Neutrophil (primary cell): ENCODE results near the gene RFTN1.

Source experiments
- H3K27ac ChIP-seq: fragments of 200-600 bp; sonication (generic); 2 replicates; pipeline ENCODE4 v1.5.1; 2016; ENCODE audit warnings: mild to moderate bottlenecking, moderate library complexity
- H3K27me3 ChIP-seq: fragments of 200-600 bp; sonication (generic); 2 replicates; pipeline ENCODE4 v1.6.0; 2016; ENCODE audit warnings: mild to moderate bottlenecking
- H3K36me3 ChIP-seq: fragments of 200-600 bp; sonication (generic); 2 replicates; pipeline ENCODE4 v1.5.1; 2017
- H3K4me1 ChIP-seq, 2 experiments: fragments of 200-600 bp in 1 of 2; sonication (generic) in 1 of 2; 1 replicate in 1 of 2; 2 replicates in 1 of 2; pipeline versions ENCODE4 v1.5.1 to v1.6.1; 2013 to 2016; ENCODE audit warnings: low read depth in 1 of 2, low read length in 1 of 2, mild to moderate bottlenecking in 1 of 2, moderate library complexity in 1 of 2; ENCODE audit not compliant: control insufficient read depth in 1 of 2, insufficient read depth in 1 of 2
- H3K4me3 ChIP-seq, 2 experiments: fragments of 200-600 bp in 1 of 2; sonication (generic) in 1 of 2; 1 replicate in 1 of 2; 2 replicates in 1 of 2; pipeline ENCODE4 v1.5.1; 2013 to 2016; ENCODE audit warnings: low read depth in 1 of 2, low read length in 1 of 2, mild to moderate bottlenecking in 1 of 2, moderate library complexity in 1 of 2
- H3K9me3 ChIP-seq: fragments of 200-600 bp; sonication (generic); 2 replicates; pipeline ENCODE4 v1.5.1; 2016
- CTCF ChIP-seq: fragments of 200-600 bp; sonication (generic); IDR thresholded peaks from 2 replicates; pipeline ENCODE4 v1.5.1; 2016; ENCODE audit warnings: antibody characterized with exemption

Gene RFTN1

GRCh38 chr3:16399473-16399872 is 114.0 kb downstream of the RFTN1 start:
- no peak for TF ChIP-seq CTCF
- no peaks in the 10 kb centered on the region for H3K4me1 ChIP-seq
- no peak overlapping the region for H3K27ac ChIP-seq
- no peak overlapping the region for H3K4me3 ChIP-seq
- no peaks in the 10 kb centered on the region for H3K9me3 ChIP-seq
- H3K36me3 ChIP-seq, result no peaks in the 10 kb centered on the region
- H3K27me3 ChIP-seq, result no peaks in the 10 kb centered on the region

- Histone ChIP-seq H3K36me3 (no peaks in the 10 kb centered on the region), H3K4me3 (no peak overlapping the region), H3K27me3 (no peaks in the 10 kb centered on the region), H3K4me1 (no peaks in the 10 kb centered on the region), H3K27ac (no peak overlapping the region), H3K9me3 (no peaks in the 10 kb centered on the region)
- no peak for TF ChIP-seq CTCF
Observed at GRCh38 chr3:16398648-16399047, 114.9 kb downstream of the RFTN1 start.

- Histone ChIP-seq H3K36me3 (no peaks in the 10 kb centered on the region), H3K27ac (no peak overlapping the region), H3K4me3 (no peak overlapping the region), H3K9me3 (no peaks in the 10 kb centered on the region), H3K4me1 (no peaks in the 10 kb centered on the region), H3K27me3 (no peaks in the 10 kb centered on the region)
- no peak for TF ChIP-seq CTCF
Observed at GRCh38 chr3:16396202-16396601, 117.3 kb downstream of the RFTN1 start.

GRCh38 chr3:16395212-16395611 is 118.3 kb downstream of the RFTN1 start:
- Histone ChIP-seq H3K27ac (no peak overlapping the region), H3K27me3 (no peaks in the 10 kb centered on the region), H3K4me1 (no peaks in the 10 kb centered on the region), H3K36me3 (no peaks in the 10 kb centered on the region), H3K9me3 (no peaks in the 10 kb centered on the region), H3K4me3 (no peak overlapping the region)
- TF ChIP-seq CTCF, result no peak

GRCh38 chr3:16394639-16395038 is 118.9 kb downstream of the RFTN1 start:
- H3K4me1 ChIP-seq, result no peaks in the 10 kb centered on the region
- H3K27ac ChIP-seq, result no peak overlapping the region
- H3K9me3 ChIP-seq, result no peaks in the 10 kb centered on the region
- no peak for TF ChIP-seq CTCF
- H3K36me3 ChIP-seq, result no peaks in the 10 kb centered on the region
- H3K4me3 ChIP-seq, result no peak overlapping the region
- H3K27me3 ChIP-seq, result no peaks in the 10 kb centered on the region

GRCh38 chr3:16392717-16393116 is 120.8 kb downstream of the RFTN1 start:
- Histone ChIP-seq H3K36me3 (no peaks in the 10 kb centered on the region), H3K9me3 (no peaks in the 10 kb centered on the region), H3K4me1 (no peaks in the 10 kb centered on the region), H3K27ac (no peak overlapping the region), H3K4me3 (no peak overlapping the region), H3K27me3 (no peaks in the 10 kb centered on the region)
- TF ChIP-seq CTCF, result no peak
